ENCODE data around the gene SLC7A14.

Gene SLC7A14

GRCh38 chr3:170539897-170540296 lies 46.0 kb downstream of the SLC7A14 start:
- no peak overlapping the region for H3K4me3 ChIP-seq (ENCODE audit: low read depth, low read length)

- H3K4me3 ChIP-seq (ENCODE audit: low read depth, low read length): no peak overlapping the region
Measured at GRCh38 chr3:170536712-170537111, 49.2 kb downstream of the SLC7A14 start.

GRCh38 chr3:170534227-170534626 lies 51.6 kb downstream of the SLC7A14 start:
- no peak overlapping the region for H3K4me3 ChIP-seq (ENCODE audit: low read depth, low read length)

GRCh38 chr3:170532573-170532972 lies 53.3 kb downstream of the SLC7A14 start:
- no peak overlapping the region for H3K4me3 ChIP-seq (ENCODE audit: low read depth, low read length)

DNA sequence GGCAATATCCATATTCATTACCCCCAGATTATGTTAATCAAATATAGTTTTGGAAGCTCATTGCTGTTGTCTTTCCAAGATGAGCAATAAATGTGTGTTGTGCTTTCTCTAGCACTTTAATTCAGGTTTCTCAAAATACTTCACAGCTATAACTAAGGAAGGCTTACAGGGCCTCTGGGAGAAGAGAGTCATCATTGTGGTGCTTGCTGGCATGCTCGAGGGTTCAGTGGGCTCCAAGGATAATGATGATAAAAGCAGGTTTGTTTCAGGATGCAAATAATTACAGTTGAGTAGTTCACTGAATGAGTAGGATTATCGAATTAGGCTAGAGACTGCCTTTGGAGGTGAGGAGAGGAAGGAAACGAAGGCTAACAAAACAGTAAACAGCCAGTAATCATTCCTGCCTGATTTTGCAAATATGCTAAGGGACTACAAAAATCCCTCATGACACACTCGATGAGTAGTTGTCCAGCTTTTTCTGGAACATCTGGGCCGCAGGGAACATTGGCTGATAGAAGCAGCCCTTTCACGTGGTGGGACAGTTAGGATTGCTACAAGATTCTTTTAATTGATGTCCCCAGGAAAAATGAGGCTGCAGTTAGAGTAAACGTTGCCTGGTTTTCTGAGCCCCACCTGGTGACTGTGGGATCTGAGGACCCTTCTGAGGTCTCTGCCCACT lies 54.1 kb downstream of the SLC7A14 start:
- H3K4me3 ChIP-seq (ENCODE audit: low read depth, low read length): no peak overlapping the region

GRCh38 chr3:170531054-170531453 lies 54.8 kb downstream of the SLC7A14 start:
- H3K4me3 ChIP-seq (ENCODE audit: low read depth, low read length): no peak overlapping the region

DNA sequence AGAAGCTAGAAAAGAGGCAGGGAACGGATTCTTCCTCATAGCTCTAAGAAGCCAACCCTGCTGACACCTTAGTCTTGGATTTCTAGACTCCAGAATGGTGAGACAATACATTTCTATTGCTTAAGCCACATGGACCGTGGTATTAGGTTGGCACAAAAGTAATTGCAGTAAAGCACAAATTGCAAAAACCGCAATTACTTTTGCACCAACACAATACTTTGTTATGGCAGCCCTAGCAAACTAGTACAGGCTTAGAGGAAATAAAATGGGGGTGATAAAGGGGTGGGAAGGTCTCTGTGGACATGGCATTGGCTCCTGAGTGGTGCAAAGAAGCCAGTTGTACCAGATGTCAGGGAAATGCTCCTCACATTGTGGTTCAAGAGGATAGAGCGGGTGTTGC lies 56.0 kb downstream of the SLC7A14 start:
- no peak overlapping the region for H3K4me3 ChIP-seq (ENCODE audit: low read depth, low read length)

- H3K4me3 ChIP-seq (ENCODE audit: low read depth, low read length): no peak overlapping the region
Measured at GRCh38 chr3:170529346-170529745, 56.5 kb downstream of the SLC7A14 start.

- no peak overlapping the region for H3K4me3 ChIP-seq (ENCODE audit: low read depth, low read length)
Measured at GRCh38 chr3:170528726-170529125, 57.1 kb downstream of the SLC7A14 start.

- no peak overlapping the region for H3K4me3 ChIP-seq (ENCODE audit: low read depth, low read length)
Measured at GRCh38 chr3:170524073-170524472, 61.8 kb downstream of the SLC7A14 start.

DNA sequence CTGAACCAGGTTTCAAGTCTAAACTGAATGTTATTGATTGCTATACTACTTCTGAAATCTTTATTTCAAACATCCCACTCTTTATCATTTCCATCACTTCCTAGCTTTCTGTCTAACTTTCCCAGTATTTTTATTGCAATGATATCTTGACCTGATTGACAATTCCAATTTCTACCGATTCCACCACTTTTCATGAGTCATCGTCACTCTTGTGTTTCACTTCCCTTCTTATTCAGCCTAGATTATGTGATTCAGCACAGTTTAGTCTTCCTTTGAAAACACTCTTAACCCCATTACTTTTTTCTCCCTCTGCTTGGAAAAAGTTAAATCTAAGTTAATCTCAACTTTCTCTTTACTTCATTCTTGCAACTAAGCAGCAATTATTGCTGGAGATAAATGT lies 62.6 kb downstream of the SLC7A14 start:
- H3K4me3 ChIP-seq (ENCODE audit: low read depth, low read length): no peak overlapping the region

GRCh38 chr3:170522201-170522600 lies 63.7 kb downstream of the SLC7A14 start:
- H3K4me3 ChIP-seq (ENCODE audit: low read depth, low read length): no peak overlapping the region

GRCh38 chr3:170520996-170521395 lies 64.9 kb downstream of the SLC7A14 start:
- H3K4me3 ChIP-seq (ENCODE audit: low read depth, low read length): no peak overlapping the region

GRCh38 chr3:170517242-170517945 lies 68.5 kb downstream of the SLC7A14 start:
- no peak overlapping the region for H3K4me3 ChIP-seq (ENCODE audit: low read depth, low read length)

- H3K4me3 ChIP-seq (ENCODE audit: low read depth, low read length): no peak overlapping the region
Measured at GRCh38 chr3:170513642-170514041, 72.2 kb downstream of the SLC7A14 start.

DNA sequence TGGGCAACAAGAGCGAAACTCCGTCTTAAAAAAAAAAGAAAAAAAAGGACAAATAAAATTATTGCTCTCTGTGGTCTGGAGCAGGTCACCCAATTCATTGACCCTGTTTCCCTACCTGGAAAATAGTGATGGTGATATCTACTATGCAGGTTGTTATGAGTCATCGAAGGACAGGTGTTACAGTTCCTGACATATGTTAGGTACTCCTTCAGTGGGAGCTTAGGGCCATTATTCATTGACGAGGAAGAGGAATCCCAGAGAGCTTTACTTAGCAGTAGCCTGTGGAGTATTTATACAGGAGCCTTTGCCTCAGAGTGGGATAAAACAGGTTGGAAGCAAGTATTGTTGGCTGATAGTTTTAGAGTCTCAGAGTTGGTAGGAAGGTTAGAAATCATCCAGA lies 74.5 kb downstream of the SLC7A14 start:
- H3K4me3 ChIP-seq (ENCODE audit: low read depth, low read length): no peak overlapping the region

- H3K4me3 ChIP-seq (ENCODE audit: low read depth, low read length): no peak overlapping the region
Measured at GRCh38 chr3:170508839-170509238, 77.0 kb downstream of the SLC7A14 start.

DNA sequence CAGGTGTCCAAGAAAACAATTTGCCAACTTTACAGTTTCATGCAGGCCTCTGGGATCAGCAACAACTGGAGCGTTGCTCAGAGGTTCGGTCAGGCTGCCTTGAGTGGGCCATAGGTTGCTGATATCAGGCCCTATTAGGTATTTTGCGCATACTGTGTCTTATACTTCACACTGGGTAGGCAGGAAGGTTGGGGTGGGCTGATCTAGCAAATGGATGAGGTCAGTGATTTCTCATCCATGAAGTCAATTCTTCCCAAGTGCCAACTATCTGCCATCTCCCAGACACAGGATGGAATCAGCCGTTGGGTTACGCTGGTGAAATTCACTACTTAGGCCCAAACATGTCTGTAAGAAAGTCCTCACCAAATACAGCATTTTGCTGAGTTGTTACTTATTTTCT lies 77.6 kb downstream of the SLC7A14 start:
- no peak overlapping the region for H3K4me3 ChIP-seq (ENCODE audit: low read depth, low read length)

- H3K4me3 ChIP-seq (ENCODE audit: low read depth, low read length): no peak overlapping the region
Measured at GRCh38 chr3:170507063-170507462, 78.8 kb downstream of the SLC7A14 start.

DNA sequence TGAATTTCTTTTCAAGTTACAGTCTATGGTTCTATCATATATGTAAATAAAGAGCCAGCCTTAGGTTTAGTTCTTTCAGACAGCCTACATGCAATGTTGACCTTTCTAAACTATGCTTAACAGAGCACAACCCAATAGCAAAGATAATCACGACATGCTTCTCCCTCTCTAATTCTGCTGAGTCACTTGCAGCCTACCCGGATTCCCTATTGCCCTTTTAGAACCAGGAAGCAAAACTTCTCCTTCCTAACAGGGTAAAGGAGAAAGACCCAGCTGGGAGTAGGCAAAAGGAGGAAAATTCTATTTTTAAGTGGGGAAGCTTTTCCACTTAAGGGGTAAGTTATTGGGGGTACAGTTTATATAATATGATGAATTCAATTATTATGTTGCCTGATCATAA lies 79.3 kb downstream of the SLC7A14 start:
- H3K4me3 ChIP-seq (ENCODE audit: low read depth, low read length): no peak overlapping the region

GRCh38 chr3:170502297-170502696 lies 83.6 kb downstream of the SLC7A14 start:
- H3K4me3 ChIP-seq (ENCODE audit: low read depth, low read length): no peak overlapping the region

- H3K4me3 ChIP-seq (ENCODE audit: low read depth, low read length): no peak overlapping the region
Measured at GRCh38 chr3:170500995-170501394, 84.9 kb downstream of the SLC7A14 start.

DNA sequence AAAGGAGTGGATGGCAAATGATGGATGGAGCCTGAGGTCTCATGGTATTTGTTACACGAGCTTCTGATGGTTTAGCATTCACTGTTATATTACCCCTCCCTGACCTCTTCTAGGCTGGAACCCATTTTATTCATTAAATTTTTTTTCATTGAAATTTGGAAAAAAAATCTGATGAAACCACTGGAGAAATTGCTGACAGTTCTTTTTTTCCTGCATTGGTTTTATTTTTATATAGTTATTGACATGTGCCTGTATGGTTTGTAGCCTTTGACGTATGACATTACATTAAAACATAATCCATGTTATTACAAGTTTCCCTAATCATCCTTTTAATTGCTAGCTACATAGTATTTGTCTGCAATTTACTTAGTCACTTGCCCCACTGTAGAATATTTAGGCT lies 85.4 kb downstream of the SLC7A14 start:
- no peak overlapping the region for H3K4me3 ChIP-seq (ENCODE audit: low read depth, low read length)

Data from iPS-11a (cell line).